SW480 (cell line): ENCODE data around the gene CPO.
"Not testable (repeated sequence)": the region's sequence is repeated elsewhere in the genome, so short reads cannot be mapped to it uniquely, and the experiment has no call there.

Experiments
- DNase-seq: peaks from one replicate; pipeline ENCODE4 v3.0.0-alpha.2; 2016; ENCODE audit warnings: low spot score

CPO gene, protein sequence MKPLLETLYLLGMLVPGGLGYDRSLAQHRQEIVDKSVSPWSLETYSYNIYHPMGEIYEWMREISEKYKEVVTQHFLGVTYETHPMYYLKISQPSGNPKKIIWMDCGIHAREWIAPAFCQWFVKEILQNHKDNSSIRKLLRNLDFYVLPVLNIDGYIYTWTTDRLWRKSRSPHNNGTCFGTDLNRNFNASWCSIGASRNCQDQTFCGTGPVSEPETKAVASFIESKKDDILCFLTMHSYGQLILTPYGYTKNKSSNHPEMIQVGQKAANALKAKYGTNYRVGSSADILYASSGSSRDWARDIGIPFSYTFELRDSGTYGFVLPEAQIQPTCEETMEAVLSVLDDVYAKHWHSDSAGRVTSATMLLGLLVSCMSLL

DNA sequence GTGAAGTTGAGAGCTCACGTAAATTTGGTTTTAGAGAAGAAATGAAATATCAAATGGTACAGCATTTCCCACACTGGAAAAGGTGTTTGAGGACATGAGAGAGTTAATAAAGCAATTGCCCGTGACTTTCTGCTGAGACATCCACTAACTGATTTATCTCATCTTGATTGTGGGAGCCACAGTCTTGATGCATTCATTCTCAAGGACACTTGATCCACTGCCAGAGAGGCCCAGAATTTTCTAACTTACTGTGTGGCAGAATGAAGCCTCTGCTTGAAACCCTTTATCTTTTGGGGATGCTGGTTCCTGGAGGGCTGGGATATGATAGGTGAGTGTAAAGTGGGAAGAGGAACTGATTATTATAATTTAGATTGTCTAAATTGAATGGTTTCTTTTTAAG is at the start of gene CPO:
Gene CPO (plus strand): TSS at position 179 of the 400 bp plus-strand sequence. CDS start 82 bp downstream, at position 261.
- no peak for DNase-seq

DNA sequence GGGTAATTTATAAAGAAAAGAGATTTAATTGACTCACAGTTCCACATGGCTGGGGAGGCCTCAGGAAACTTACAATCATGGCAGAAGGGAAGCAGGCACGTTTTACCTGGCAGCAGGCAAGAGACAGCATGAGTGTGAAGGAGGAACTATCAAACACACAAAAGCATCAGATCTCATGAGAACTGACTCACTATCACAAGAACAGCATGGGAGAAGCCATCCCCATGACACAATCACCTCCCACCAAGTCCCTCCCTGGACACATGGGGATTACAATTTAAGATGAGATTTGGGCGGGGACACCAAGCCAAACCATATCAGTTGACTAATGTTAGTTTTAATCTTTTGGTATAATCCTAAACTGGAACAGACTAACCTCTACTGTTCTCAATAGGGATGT is 49.1 kb upstream of the CPO start:
- no peak for DNase-seq

DNA sequence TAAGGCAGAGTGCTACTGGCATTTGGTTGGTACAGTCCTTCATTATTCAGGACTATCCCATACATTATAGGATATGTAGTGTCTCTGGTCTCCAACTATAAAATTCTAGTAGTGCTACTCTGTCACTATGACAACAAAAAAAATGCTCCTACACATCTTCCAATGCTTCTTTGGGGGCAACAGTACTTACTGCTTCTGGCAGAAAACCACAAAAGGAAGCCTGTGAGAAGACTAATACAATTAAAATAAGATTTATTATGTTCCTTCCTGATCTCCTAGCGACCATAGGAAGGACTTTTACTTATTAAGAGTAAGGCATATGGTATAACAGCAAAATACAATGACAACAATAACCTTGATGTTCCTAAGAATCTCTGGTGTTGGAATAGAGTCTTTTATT is 48.4 kb upstream of the CPO start:
- DNase-seq, result no peak

DNA sequence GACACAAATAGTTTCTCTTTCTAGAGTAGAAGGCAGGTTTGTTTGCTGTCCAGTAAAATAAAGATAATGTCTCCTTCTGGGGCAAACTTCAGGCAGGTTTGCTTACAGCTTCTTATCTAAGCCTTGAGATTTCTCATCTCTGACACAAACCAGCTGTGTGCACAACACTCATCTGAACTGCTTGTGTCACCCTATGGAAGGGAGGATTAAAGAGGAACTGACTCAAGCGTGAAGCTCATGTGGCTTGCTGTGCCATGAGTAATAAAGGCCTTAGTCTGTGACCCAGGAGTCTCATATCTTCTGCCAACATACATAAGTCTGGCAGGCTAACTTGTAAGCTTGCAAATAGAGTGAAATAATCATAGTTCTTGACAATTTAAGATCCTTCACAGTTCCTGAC is 24.2 kb upstream of the CPO start:
- DNase-seq, result peak; percentile 21

DNA sequence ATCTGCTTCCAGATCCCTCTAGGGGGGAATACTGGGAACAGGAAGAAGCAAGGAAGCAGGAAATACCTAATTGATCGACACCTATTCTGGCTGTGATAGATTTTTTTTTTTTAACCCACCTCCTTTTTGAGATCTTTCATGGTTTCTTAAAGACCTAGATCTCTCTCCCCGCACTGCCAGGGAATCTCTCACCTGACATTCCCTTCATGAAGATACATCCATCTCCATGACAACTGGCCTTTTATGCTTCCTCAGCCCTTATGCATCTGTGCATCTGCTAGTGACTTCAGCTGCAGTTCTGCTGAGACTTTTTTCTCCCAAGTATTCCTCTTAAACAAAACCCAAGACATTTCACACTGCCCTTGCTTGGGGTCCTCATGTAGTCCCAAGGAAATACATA is 21.1 kb upstream of the CPO start:
- no peak for DNase-seq

DNA sequence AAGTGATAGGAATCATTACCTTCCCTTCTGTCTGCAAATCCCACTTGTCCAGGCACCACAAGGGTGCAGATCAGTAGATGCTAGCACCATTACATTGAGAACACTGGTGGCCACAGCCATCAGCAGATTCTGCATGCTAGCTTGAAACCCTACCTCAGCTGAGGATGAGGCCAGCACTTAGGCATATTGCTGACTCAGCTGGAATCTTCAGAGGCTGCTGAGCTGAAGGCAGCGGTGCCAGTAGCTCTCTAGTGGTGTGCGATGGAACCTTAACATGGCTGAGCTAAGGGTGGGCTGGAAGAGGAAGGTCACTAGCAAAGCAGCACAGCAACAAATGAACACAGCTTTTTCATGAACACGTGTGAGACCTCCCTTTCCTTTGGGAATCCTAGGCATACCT is 19.0 kb upstream of the CPO start:
- no peak for DNase-seq

DNA sequence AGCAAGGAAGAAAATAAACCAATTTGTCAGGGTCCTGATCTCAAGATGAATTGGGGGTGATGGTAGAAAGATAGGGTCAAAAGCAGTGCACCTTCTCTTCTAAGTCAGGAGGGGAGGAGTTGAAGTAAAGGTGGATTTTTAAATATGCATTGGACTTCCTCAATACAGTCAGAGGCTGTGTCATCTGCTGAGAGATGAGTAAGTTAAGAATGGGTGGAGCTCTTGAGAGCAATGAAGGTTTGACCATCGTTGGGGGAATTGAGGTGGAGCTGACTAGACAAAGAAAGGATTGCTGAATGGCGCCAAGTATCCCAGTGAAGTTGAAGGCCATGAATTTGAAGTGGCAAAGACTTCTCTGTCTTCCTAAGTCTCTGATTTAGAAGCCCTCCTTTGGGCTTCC is 18.4 kb upstream of the CPO start:
- DNase-seq, result no peak

DNA sequence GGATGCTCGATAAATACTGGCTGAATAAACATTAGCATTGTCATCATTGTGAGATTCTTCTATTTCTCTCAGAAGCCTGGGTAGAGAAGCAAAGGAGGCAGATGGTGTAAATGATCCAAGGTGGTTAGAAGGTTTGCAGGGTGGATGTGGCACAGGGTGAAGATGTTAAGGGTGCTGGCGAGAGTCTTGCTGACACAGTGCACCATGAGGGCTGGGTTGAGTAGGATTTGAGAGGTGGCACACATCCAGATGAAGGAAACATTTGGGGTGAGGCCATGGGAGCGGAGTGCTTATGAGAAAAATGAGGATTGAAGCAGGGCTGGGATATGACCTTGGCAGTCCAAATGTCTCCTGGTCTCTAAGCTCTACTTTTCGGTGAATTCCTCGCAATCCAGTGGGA is 17.8 kb upstream of the CPO start:
- DNase-seq, result no peak

DNA sequence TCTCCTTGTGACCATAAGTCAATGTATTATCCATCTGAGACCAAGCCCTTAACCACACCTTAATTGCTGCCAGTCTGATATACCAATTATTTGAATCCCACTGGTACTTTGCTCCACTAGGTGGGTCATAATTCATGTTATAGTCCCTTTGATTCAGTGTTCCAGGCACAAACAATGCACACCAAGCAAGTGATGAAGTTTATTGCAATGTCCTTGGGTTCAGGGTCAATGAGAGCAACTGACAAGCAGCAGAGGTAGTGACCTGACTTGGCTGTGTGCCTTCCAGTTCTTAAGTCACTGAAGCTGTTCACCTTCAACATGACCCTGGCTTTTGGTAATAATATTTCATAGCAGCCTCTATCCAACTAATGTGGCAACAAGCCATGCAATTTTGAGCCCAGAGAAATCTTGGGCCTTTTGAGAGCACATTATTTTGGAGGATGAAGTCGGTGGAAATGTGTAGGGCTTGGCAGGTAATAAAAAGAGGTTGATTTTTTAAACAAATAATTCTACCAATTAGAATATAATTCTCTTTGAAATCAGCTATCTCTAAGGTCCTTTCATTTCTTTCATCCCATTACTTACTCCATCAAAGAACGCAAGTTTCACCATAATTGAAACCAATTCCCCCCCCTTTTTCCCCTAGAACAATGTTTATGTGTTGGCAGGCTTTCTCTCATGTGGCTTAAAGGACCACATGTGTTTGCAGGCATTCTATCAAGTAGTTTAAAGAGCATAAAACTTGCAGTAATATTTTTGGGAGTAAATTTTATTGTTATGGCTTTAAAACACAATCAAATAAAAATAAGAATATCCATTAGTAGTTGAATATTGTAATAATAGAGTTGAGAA is 3.1 kb upstream of the CPO start:
- no peak for DNase-seq

DNA sequence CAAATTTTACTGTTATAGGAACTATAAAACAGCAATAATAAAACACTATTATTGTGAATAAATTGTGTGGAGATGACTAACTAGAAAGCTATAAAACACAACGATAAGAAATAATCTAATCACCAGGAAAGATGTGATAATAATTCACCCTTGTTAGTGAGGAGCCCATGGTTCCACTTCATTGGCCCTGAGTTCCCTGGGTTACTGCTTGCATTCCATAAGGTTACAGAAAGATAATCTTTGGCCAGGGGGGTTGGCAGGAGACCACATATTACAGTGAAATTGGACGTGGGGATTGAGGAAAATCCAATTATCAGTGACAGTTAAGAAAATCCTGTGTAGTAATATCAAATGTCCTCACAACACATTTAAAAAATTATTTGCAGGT is 2.5 kb upstream of the CPO start:
- DNase-seq, result no peak

DNA sequence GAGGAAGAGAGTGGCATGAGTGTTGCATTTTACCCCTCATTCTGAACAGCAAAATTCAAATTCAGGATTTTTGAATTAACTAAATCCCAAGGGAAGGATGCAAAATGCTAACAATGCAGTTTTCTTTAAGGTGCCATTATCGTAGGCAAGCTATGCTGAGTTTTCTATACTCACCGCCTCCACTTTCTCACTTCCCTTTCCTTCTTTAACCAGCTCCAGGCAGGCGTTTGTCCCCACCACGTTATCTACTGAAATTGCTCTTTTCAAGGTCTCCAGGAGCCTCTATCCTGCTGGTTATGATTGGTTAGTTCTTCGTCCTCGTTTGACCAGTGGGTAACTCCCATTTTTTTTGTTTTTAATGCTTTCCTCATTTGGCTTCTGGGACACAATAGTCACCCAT is 1.8 kb upstream of the CPO start:
- DNase-seq, result no peak

DNA sequence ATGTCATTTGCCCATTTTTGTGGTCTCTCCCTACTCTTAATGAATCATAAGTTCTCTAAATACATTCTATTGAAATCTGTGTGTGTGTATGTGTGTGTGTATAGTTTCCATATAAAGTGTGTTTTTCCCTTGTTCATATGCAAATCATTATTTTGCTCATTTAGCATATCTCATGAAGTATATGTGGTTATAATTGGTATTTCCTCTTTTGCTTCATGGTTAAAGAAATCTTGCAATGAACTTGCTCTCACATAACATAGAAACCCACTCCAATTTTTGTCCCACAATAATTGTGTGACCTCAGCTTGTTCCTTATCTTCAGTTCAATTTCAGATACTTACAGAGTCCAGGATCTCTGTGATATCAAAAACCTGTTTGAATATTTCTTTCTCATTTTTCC is 1.2 kb downstream of the CPO start:
- no peak for DNase-seq

DNA sequence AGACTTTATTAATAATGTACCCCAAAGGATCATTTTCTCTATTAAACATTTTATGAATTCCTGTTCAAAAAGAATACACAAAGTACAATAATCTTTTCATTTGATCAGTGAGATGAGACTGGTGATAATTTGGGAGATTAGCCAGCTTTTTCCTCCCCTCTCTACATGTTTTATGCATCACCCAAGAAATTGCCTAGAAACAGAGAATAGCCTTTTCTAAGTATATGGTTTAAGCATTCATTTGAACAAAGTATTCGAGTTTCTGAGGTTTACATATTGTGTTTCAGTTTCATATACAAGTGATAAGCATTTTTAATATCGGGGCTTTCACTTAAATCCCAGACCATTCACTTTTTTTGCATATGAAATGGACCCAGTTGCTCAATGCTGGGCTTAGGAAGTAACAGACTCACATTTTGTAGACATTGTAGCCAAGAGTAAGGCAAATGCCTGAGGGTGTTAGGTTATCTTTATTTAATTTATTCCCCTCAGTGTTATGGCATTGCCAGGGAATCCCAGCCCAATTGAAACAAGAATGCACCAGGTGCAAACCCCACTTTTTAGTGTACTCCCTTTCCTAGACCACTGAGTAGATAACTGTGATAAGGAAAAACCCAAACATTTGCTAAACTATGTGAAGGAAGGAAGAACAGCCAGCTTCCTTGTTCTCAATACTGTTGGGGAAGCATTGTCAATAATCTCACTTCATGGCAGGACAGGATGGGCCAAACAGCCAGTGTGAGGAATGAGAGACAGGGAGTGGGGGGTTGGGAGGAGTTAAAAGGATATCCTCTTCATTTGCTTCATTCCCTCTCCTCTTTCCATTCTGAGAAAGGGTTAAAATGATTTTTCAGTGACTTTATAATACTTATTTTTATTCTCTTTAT is 3.5 kb downstream of the CPO start:
- DNase-seq, result no peak

DNA sequence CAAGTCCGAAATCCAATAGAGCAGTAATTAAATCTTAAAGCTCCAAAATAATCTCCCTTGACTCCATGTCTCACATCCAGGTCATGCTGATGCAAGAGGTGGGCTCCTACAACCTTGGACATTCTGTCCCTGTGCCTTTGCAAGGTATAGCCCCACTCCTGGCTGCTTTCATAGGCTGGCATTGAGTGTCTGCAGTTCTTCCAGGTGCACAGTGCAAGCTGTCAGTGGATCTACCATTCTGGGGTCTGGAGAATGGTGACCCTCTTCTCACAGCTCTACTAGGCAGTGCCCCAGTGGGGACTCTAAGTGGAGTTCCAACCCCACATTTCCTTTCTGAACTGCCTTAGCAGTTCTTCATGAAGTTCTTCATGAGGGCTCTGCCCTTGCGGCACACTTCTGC is 14.1 kb downstream of the CPO start:
- DNase-seq, result not testable (repeated sequence)

DNA sequence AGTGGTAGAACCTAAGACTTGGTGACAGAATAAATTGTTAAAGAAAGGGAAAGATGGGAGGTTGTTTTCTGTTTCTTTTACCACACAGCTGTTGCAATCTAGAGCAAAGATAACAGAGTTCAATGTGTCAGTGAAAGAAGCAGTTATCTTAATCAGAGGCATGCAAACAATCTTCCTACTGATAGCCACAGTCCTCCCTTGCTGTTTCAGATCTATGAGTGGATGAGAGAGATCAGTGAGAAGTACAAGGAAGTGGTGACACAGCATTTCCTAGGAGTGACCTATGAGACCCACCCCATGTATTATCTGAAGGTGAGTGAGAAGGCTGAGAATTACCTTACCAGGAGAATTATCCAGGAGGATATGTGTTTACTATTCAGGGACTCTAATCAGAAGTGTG is 15.9 kb downstream of the CPO start:
- no peak for DNase-seq

DNA sequence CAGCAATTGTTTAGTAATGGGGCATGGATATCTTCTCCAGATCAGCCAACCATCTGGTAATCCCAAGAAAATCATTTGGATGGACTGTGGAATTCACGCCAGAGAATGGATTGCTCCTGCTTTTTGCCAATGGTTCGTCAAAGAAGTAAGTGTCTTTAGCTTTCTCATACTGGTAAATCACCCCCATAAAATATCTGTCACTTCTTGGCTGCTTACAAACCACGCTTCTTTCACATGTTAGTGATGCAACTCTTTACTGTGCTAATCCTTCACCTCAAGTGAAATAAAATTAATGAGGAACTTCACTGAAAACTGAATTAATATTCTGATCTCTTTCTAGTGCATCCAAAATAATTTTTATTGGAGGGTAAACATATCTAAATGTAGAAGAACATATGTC is 18.9 kb downstream of the CPO start:
- no peak for DNase-seq

DNA sequence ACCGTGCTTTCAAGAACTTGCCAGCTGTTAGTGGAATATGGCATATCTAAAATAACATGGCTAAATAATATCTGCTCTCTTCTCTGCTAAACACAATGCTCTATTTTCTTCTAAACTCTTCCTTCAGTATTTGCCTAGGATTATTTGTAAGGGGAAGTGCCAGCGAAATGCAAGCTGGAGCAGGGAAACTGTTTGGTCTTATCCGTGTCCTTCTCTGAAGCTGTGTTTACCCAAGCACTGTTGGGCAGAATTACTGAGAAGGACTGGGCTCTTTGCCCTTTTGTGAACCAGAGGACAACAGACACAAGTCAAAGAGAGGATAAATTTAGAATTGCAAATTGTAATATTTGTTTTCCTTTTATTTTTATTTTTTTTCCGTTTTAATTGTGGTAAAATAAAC is 23.6 kb downstream of the CPO start:
- DNase-seq, result no peak

DNA sequence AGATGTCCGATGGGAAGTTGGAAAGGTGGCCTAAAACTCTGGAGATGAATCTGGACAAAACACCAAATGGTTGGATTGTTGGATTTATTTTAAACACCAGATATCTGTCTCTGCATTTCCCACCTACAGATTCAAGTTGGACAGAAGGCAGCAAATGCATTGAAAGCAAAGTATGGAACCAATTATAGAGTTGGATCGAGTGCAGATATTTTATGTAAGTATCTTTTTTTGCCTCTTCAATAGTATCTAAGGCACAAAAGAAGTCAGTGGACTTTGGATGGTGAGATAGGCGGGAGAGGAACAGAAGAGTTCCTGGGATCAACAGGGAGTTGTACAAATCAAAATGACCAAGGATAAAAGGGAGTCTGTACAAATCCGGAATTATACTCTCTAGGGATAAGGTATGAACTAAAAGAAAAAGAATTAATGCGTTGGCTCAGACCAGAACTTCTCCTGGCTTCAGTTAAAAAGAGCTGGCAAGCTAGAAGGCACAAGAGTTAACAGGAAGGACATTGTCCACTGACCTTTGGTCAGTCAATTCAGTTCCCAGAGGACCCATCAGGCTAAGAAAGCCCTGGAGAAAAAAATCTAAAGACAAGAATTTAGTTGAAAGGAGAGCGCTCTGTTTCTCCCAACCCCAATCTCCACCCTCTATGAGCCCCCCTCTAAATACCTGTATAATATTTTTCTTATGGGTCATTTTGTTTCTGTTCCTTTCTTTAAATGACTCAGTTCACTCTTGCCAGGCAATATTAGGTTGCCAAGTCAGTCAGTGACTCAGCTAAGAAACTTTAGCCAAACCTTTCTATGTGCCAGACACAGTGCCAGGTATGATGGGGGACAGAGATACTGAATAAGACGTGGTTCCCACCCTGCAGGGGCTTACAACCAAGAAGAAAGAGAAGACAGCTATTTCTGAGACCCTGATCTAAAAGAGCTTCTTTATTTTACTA is 29.1 kb downstream of the CPO start:
- DNase-seq, result no peak

DNA sequence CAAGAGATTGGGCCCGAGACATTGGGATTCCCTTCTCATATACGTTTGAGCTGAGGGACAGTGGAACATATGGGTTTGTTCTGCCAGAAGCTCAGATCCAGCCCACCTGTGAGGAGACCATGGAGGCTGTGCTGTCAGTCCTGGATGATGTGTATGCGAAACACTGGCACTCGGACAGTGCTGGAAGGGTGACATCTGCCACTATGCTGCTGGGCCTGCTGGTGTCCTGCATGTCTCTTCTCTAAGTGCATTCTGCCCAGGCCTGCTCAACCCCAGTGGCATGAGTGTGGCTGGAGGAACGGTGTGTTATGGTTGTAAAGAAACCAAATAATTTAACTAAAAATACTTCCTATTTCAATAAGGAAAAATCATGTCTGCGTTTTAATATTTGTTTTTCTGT is 29.9 kb downstream of the CPO start:
- DNase-seq, result no peak

DNA sequence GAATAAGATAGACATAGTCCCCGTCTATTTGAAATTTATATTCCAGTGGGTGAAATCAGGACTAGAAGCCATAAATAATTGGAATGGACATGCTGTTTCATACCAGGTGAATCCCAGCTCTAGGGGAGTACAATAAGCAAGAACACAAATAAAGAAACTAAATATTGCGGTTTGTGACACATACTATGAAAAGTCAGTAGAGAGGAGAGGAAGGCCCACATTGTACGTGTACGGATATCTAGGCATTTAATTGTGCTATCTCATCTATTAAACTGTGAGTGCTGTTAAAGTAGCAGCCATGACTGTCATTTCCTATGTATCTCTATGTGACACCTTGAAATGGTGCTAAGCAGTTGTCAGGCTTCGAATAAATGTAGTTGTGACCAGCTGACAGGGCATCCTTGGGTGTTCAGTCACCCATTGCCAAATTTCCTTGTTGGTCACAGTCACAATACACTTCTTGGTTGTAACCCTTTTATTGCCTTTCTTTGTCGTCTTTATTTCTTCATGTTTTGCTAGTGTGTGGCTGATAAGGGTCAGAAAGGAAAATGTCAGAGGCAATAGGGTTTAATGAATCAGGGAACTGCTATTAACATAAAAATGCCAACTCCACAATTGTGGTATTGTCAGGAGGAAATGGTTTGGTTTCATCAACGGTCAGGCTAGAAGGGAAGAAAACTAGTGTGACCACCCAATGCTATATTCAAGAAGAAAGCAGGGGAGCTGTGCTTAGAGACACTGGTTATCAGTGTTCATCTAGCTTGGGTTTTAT is 31.5 kb downstream of the CPO start:
- DNase-seq, result no peak

DNA sequence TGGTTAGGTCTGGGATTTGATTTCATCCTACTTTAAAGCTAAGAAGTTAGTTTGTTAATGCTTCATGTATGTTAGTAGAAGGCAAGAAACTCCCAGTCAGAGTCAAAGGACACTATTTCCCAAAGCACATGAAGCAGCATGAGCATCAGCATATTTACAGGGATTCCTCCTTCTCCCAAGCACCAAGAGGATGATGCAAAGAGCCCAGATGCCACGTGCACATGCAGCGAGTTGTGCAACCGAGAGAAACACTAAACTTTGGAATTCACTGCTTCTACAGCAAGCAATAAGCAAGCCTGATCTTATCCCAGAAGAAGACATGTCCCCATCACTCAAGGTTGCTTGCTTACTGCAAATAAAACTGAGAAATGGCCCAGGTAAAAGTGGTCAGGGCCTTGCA is 32.5 kb downstream of the CPO start:
- DNase-seq, result no peak
